Measurements from ENCODE around the gene SLC10A4.

- TF ChIP-seq CTCF (IDR thresholded peaks at IDR 0.05; ENCODE audit: insufficient read depth, low read length): no peak
- TF ChIP-seq POLR2AphosphoS5 (IDR thresholded peaks at IDR 0.05; ENCODE audit: low read depth): no peak
- no peak for TF ChIP-seq REST (IDR thresholded peaks at IDR 0.05; ENCODE audit: insufficient replicate concordance, low read depth)
Observed at GRCh38 chr4:48490012-48490679, 7.0 kb downstream of the SLC10A4 start, which contains the start of gene ZAR1.
